Loucy (cell line): ENCODE measurements around the gene DSC2.

Experiments
- EZH2phosphoT487 ChIP-seq: fragments of 200-600 bp; IDR thresholded peaks from 2 replicates; pipeline ENCODE4 v1.6.1; 2018; ENCODE audit warnings: antibody characterized with exemption, mild to moderate bottlenecking, moderate library complexity, borderline replicate concordance
- TF ChIP-seq, protein P1 (sequence below): fragments of 200-600 bp; sonication (generic); conservative IDR thresholded peaks from 2 replicates; pipeline ENCODE4 v1.5.1; 2014; ENCODE audit warnings: mild to moderate bottlenecking, antibody characterized with exemption, low read length

DNA sequence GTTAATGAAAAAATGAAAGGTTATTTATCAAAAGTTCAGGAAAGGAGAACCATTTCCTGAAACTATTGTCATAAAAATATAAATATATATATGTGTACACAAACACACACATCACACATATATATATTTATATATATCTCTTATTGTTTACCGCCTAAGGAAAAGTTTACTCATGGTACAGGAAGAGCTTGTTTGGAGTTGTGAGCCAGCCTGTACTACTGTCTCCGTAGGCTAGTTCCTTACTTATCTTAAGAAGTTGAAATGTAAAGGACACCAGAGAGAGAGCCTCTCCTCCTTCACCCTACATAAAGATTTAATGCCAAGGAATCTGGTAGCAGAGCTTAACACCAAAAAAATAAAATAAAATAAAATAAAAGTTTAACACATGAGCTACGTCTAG is 40.8 kb upstream of the DSC2 start:
- no peak for TF ChIP-seq EZH2phosphoT487
- TF ChIP-seq, protein P1, sequence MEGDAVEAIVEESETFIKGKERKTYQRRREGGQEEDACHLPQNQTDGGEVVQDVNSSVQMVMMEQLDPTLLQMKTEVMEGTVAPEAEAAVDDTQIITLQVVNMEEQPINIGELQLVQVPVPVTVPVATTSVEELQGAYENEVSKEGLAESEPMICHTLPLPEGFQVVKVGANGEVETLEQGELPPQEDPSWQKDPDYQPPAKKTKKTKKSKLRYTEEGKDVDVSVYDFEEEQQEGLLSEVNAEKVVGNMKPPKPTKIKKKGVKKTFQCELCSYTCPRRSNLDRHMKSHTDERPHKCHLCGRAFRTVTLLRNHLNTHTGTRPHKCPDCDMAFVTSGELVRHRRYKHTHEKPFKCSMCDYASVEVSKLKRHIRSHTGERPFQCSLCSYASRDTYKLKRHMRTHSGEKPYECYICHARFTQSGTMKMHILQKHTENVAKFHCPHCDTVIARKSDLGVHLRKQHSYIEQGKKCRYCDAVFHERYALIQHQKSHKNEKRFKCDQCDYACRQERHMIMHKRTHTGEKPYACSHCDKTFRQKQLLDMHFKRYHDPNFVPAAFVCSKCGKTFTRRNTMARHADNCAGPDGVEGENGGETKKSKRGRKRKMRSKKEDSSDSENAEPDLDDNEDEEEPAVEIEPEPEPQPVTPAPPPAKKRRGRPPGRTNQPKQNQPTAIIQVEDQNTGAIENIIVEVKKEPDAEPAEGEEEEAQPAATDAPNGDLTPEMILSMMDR = no peak
